Fibroblast of gingiva (primary cell): ENCODE measurements around the gene EVX2.

Experiments
- DNase-seq: peaks from one replicate; pipeline ENCODE4 v3.0.0-alpha.2; 2011; ENCODE audit warnings: low read depth

Gene EVX2

DNA sequence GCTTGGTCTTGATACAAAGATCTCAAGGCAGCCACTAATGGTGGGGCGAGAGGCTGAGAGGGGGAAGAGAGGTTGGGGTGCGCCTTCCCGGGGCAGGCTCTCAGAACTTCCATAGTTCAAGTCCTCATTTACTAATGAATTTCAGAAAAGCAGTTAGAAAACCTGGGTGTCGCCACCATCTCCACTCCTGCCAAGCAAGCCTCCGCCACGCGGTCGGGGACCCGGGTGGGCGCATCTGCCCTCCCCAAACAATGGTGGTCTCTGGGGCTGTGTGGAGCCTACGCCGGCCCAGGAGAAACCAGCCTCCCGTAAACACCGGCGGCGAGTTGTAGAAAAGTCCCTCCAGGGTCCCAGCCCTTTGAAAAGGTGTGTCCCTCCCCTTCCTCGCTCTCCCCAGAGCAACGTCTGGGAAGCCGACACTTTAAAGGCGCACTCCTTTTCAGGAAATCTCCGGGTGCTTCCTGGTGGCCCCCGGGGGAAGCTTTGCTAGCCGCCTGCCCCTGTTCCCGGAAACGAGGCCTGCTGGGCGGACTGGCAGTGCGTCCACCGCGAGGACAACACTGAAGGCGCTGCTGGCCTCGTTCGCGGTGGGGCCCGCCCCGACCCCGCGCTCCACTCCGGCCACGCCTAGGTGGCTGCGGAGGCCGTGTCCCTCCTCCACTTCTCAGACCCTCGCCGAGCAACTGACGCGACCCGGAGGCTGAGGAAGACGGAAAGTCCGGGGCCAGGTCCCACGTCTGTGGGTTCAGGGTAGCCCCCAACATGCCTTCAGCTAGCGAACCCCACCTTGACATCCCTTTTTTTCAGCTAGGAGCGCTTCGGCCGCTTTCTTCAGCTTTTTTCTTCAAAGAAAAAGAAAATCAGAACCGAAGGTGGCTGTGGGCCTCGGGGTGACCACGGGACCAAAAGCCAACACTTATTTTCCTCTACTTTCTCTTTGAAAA, 16.8 kb downstream of the EVX2 start:
- DNase-seq = no peak

DNA sequence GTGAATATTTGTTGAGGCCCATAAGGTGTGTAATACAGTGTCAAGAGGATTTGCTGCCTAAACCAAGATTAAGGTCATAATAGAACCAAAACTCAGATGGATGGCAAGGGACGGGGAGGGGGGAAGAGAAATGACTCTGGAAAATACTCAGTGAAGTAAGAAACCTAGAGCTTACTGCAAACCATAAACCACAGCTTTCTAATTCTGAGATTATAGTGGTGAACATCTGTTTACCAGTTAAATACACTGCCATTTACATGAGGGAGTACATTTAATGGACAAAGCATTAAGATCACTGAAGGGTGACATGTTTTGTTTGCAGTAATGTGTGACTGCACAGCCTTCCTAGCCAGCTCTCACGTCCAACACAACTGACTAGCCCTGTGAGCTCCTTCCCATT, 19.8 kb downstream of the EVX2 start:
- no peak for DNase-seq

DNA sequence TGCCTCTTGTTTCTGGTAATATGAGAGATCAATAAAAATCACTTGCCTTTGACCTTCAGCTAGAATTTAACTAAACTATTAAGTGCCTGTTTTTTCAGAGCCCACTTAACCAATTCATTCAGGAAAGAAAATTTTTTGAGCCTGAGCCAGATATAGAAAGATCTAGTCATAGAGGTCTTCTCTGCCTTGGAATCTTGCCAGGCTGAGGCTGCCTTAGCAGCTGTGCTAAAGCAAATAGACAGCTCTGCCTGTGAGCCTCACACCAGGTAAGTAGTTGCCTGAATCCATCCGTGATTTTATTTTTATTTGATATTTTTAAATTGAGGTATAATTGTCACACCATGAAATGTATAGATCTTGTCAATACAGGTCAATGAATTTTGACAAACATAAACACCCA, 27.4 kb downstream of the EVX2 start:
- DNase-seq = no peak

- DNase-seq = no peak
Measured at GRCh38 chr2:176039375-176039774, 44.4 kb downstream of the EVX2 start.

- no peak for DNase-seq
Measured at GRCh38 chr2:176038694-176039093, 45.1 kb downstream of the EVX2 start.

DNA sequence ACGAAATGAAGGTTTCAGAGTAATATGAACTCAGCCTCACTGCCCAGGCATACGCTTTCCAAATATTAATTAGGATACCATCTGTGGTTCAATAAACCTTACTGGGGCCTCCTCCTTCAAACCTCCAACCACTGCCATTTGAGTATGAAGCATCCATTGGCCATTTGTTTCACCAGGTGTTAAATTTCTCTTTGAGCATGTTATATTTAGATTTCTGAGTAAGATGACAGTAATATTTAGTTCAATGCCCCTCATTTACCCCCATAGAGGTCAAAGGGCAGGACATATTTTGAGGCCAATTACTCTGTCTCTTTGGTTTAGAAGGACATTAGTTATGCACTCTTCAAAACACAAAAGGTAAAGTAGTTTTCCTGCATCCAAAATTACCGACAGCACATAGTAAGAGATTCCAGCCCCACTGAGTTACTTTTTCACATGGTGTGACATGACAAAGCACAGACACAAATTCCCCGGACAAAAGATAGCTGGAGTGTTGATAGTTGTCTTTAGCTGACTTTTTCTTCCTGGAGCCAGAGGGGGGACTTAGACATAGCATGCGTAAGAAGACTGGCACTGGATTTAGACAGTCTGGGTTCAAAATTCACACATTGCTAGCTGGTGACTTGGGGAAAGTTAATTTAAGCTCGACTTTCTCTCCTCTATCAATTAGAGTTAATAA, 48.6 kb downstream of the EVX2 start:
- DNase-seq = no peak

DNA sequence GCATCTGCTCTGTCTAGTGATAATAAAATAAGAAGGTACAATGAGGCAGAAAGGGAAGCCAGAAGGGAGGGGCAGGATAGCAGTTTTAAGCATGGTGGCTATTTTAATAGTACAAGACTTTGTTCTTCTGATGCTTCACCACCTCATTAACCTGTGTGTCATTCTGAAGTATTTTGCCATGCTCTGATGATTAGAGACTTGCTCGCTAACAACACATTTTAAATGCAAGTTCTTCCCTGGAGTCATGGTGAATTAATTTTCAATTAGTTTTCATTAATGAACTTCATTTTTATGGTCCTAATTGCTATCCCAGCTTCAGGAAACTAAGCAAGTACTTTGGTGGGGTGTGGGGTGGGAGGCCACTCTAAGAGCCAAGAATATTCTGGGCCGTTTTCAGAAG, 56.0 kb downstream of the EVX2 start:
- no peak for DNase-seq
